H1 (cell line): Measurements from ENCODE around the gene ALG14. TPM values are rescaled to one million over a fixed set of nuclear protein-coding genes. Genes with fewer than 3 reads are reported as not detected.

Experiments
- CTCF ChIA-PET: fragments of 300-600 bp; sonication (Branson Sonifier 250); formaldehyde crosslinking; loops from one replicate; lab custom pipeline; 2021; ENCODE audit not compliant: partially characterized antibody; lab: Charles Lee
- POLR2A ChIA-PET: fragments of 300-600 bp; sonication (Branson Sonifier 250); formaldehyde crosslinking; loops from one replicate; lab custom pipeline; 2021; ENCODE audit warnings: inconsistent platforms; ENCODE audit not compliant: partially characterized antibody; lab: Charles Lee
- DNase-seq, 2 experiments: peaks; one replicate each; pipeline versions ENCODE4 v3.0.0 to v3.0.0-alpha.2; 2010 to 2022; ENCODE audit warnings: low spot score in 2 of 2, low read depth in 1 of 2, mixed read lengths in 1 of 2
- FAIRE-seq: peaks from 2 replicates; lab custom pipeline; 2011; peaks lifted over from hg19 to GRCh38; lab: Jason Lieb, UNC
- H2AFZ ChIP-seq: 2 replicates; pipeline ENCODE4 v1.8.1; 2012; ENCODE audit warnings: low read length, inconsistent platforms
- H2AK5ac ChIP-seq: 2 replicates; pipeline ENCODE4 v1.6.1; 2013; ENCODE audit warnings: low read depth, low read length
- H2BK120ac ChIP-seq: replicated peaks from 2 replicates; pipeline ENCODE3; 2013; ENCODE audit warnings: low read depth, low read length, inconsistent platforms
- H2BK12ac ChIP-seq: 2 replicates; pipeline ENCODE4 v1.6.1; 2013; ENCODE audit warnings: low read depth, low read length
- H2BK15ac ChIP-seq: 2 replicates; pipeline ENCODE4 v1.6.1; 2013; ENCODE audit warnings: low read length
- H2BK20ac ChIP-seq: 2 replicates; pipeline ENCODE4 v1.6.1; 2013; ENCODE audit warnings: low read length
- H2BK5ac ChIP-seq: 2 replicates; pipeline ENCODE4 v1.6.1; 2013; ENCODE audit warnings: low read depth, low read length
- H3K14ac ChIP-seq: 2 replicates; pipeline ENCODE4 v1.6.1; 2013; ENCODE audit warnings: inconsistent platforms; ENCODE audit not compliant: insufficient read length
- H3K18ac ChIP-seq: 2 replicates; pipeline ENCODE4 v1.6.1; 2013; ENCODE audit warnings: low read length; ENCODE audit errors: extremely low read depth
- H3K23ac ChIP-seq: 2 replicates; pipeline ENCODE4 v1.6.1; 2013; ENCODE audit warnings: inconsistent platforms; ENCODE audit not compliant: insufficient read length
- H3K23me2 ChIP-seq: 2 replicates; pipeline ENCODE4 v1.6.1; 2013; ENCODE audit warnings: low read depth, low read length
- H3K27ac ChIP-seq: 2 replicates; pipeline ENCODE4 v1.6.1; 2011; ENCODE audit warnings: low read depth, low read length, inconsistent platforms
- H3K27me3 ChIP-seq, 4 experiments: replicated peaks in 1 of 4; 1 replicate in 1 of 4; 2 replicates in 3 of 4; pipeline versions ENCODE4 v1.6.1 to v1.8.1; 2011 to 2013; ENCODE audit warnings: low read length in 3 of 4, mild to moderate bottlenecking in 3 of 4, inconsistent platforms in 2 of 4, mixed read lengths in 2 of 4, moderate library complexity in 1 of 4; ENCODE audit not compliant: control insufficient read depth in 3 of 4, insufficient read depth in 3 of 4; ENCODE audit errors: extremely low read depth in 1 of 4
- H3K36me3 ChIP-seq, 4 experiments: 2 replicates each; pipeline versions ENCODE4 v1.6.1 to v1.8.1; 2011 to 2013; ENCODE audit warnings: mild to moderate bottlenecking in 4 of 4, low read length in 3 of 4, moderate library complexity in 2 of 4, control low read depth in 1 of 4, inconsistent platforms in 1 of 4; ENCODE audit not compliant: insufficient read depth in 4 of 4, control insufficient read depth in 2 of 4
- H3K4ac ChIP-seq: replicated peaks from 2 replicates; pipeline ENCODE3; 2013; ENCODE audit warnings: low read length, low read depth, mixed read lengths, inconsistent platforms; ENCODE audit not compliant: insufficient read length
- H3K4me1 ChIP-seq, 4 experiments: replicated peaks in 1 of 4; 1 replicate in 1 of 4; 2 replicates in 3 of 4; pipeline versions ENCODE4 v1.6.1 to v1.8.1; 2011 to 2013; ENCODE audit warnings: low read length in 3 of 4, inconsistent platforms in 2 of 4, mixed read lengths in 1 of 4; ENCODE audit not compliant: insufficient read depth in 4 of 4, control insufficient read depth in 3 of 4
- H3K4me2 ChIP-seq, 2 experiments: 2 replicates each; pipeline versions ENCODE4 v1.6.1 to v1.8.1; 2011 to 2013; ENCODE audit warnings: low read depth in 2 of 2, low read length in 2 of 2, control low read depth in 1 of 2, inconsistent platforms in 1 of 2, mild to moderate bottlenecking in 1 of 2; ENCODE audit not compliant: insufficient read depth in 1 of 2
- H3K4me3 ChIP-seq, 4 experiments: fragments of 200-600, 300-600 bp in 1 of 4; sonication (generic), shearing (Covaris generic), sonication (Bioruptor Twin) in 1 of 4; 2 replicates each; pipeline versions ENCODE4 v1.5.1 to v1.8.1; 2011 to 2016; ENCODE audit warnings: low read length in 4 of 4, low read depth in 3 of 4, control low read depth in 2 of 4, inconsistent platforms in 2 of 4, mild to moderate bottlenecking in 2 of 4, mixed read lengths in 1 of 4, moderate library complexity in 1 of 4; ENCODE audit not compliant: insufficient read depth in 2 of 4; ENCODE audit errors: extremely low read depth in 1 of 4
- H3K56ac ChIP-seq: replicated peaks from 2 replicates; pipeline ENCODE3; 2013; ENCODE audit warnings: low read depth, mild to moderate bottlenecking, mixed read lengths, low read length, inconsistent platforms; ENCODE audit not compliant: insufficient read length
- H3K79me1 ChIP-seq: 2 replicates; pipeline ENCODE4 v1.6.1; 2013; ENCODE audit warnings: low read depth, low read length, control low read depth
- H3K79me2 ChIP-seq, 2 experiments: 2 replicates each; pipeline versions ENCODE4 v1.6.1 to v1.8.1; 2012 to 2013; ENCODE audit warnings: low read length in 2 of 2, mild to moderate bottlenecking in 2 of 2, inconsistent platforms in 1 of 2; ENCODE audit not compliant: insufficient read depth in 2 of 2, control insufficient read depth in 1 of 2
- H3K9ac ChIP-seq, 4 experiments: replicated peaks in 1 of 4; 1 replicate in 1 of 4; 2 replicates in 3 of 4; pipeline versions ENCODE4 v1.6.1 to v1.8.1; 2011 to 2013; ENCODE audit warnings: low read depth in 3 of 4, low read length in 3 of 4, control low read depth in 2 of 4, mild to moderate bottlenecking in 2 of 4, moderate library complexity in 2 of 4, inconsistent platforms in 1 of 4; ENCODE audit errors: extremely low read depth in 1 of 4
- H3K9me3 ChIP-seq, 2 experiments: 2 replicates each; pipeline versions ENCODE4 v1.6.1 to v1.8.1; 2012 to 2013; ENCODE audit warnings: mild to moderate bottlenecking in 2 of 2, moderate library complexity in 2 of 2, control low read depth in 1 of 2, inconsistent platforms in 1 of 2, low read depth in 1 of 2, low read length in 1 of 2, mixed read lengths in 1 of 2; ENCODE audit not compliant: insufficient read depth in 2 of 2
- H4K20me1 ChIP-seq, 2 experiments: replicated peaks in 1 of 2; 2 replicates each; pipeline versions ENCODE3 to v1.8.1; 2011 to 2013; ENCODE audit warnings: inconsistent platforms in 2 of 2, low read length in 2 of 2, mild to moderate bottlenecking in 1 of 2; ENCODE audit not compliant: insufficient read depth in 2 of 2, control insufficient read depth in 1 of 2
- H4K5ac ChIP-seq: 2 replicates; pipeline ENCODE4 v1.6.1; 2013; ENCODE audit warnings: low read length, low read depth, mixed read lengths, inconsistent platforms; ENCODE audit not compliant: insufficient read length
- H4K8ac ChIP-seq: 2 replicates; pipeline ENCODE4 v1.8.0; 2013; ENCODE audit warnings: mild to moderate bottlenecking, moderate library complexity, low read length, inconsistent platforms; ENCODE audit not compliant: insufficient read depth; ENCODE audit errors: extremely low read depth
- H4K91ac ChIP-seq: replicated peaks from 2 replicates; pipeline ENCODE3; 2013; ENCODE audit warnings: low read length, mixed read lengths, inconsistent platforms; ENCODE audit not compliant: insufficient read length
- CTCF ChIP-seq, 3 experiments: IDR thresholded peaks; 1 replicate in 2 of 3; 2 replicates in 1 of 3; pipeline versions ENCODE4 v1.5.1 to v1.6.1; 2011; ENCODE audit warnings: low read length in 3 of 3, mild to moderate bottlenecking in 3 of 3, inconsistent platforms in 2 of 3, low read depth in 1 of 3, moderate library complexity in 1 of 3; ENCODE audit not compliant: insufficient read depth in 1 of 3; ENCODE audit errors: control extremely low read depth in 1 of 3
- EZH2 ChIP-seq: fragments of 200-600 bp; sonication (generic); IDR thresholded peaks from 2 replicates; pipeline ENCODE4 v1.7.1; 2012; ENCODE audit warnings: low read depth, mild to moderate bottlenecking, moderate library complexity, low read length, inconsistent platforms; ENCODE audit not compliant: severe bottlenecking
- RAD21 ChIP-seq, 2 experiments: IDR thresholded peaks in 1 of 2; conservative IDR thresholded peaks in 1 of 2; 2 replicates each; pipeline ENCODE4 v1.6.1; 2011; ENCODE audit warnings: low read depth in 2 of 2, low read length in 2 of 2, improper control_type of control experiment in 1 of 2, inconsistent platforms in 1 of 2, mild to moderate bottlenecking in 1 of 2, moderate library complexity in 1 of 2
- WGBS, 2 experiments: shearing (Covaris generic) in 1 of 2; methylation state at CpG; one replicate each; pipeline versions ENCODE4 v1.1.6 to v1.1.7; 2013 to 2015; ENCODE audit warnings: low lambda C conversion rate in 2 of 2, mixed read lengths in 2 of 2, inconsistent platforms in 1 of 2, low coverage in 1 of 2, missing lambda C conversion rate in 1 of 2; ENCODE audit not compliant: insufficient replicate concordance in 2 of 2, insufficient coverage in 1 of 2, insufficient read length in 1 of 2; ENCODE audit errors: extremely low coverage in 1 of 2, missing lambda C conversion rate in 1 of 2; 5-methylcytosine and 5-hydroxymethylcytosine counted together
- polyA plus RNA-seq, 7 experiments: library from polyadenylated mRNA; depleted of rRNA in 3 of 7; stranded (reverse) in 5 of 7; unstranded in 2 of 7; fragments of >200 nt in 5 of 7; fragments of 200-250 nt in 2 of 7; gene quantifications; 1 replicate in 5 of 7; 2 replicates in 1 of 7; 4 replicates in 1 of 7; pipeline versions ENCODE4 v1.2.1 to v1.2.3, GENCODE V29; 2011 to 2013; ENCODE audit warnings: missing spikeins in 2 of 7, mixed read lengths in 2 of 7
- total RNA-seq: library from RNA; stranded (reverse); fragmentation: NEBNext Ultra II Directional; extraction: Animal tissue kit (Norgen Biotek cat#: 25700); gene quantifications from 2 replicates; pipeline ENCODE4 v1.2.1, GENCODE V29; 2021

ALG14 gene
- total and polyA plus RNA-seq, 2 of the 8 experiments (the other 6 are each of a cell fraction or from before 2014, with no cell fraction given), result 0.95 to 1.3 TPM

DNA sequence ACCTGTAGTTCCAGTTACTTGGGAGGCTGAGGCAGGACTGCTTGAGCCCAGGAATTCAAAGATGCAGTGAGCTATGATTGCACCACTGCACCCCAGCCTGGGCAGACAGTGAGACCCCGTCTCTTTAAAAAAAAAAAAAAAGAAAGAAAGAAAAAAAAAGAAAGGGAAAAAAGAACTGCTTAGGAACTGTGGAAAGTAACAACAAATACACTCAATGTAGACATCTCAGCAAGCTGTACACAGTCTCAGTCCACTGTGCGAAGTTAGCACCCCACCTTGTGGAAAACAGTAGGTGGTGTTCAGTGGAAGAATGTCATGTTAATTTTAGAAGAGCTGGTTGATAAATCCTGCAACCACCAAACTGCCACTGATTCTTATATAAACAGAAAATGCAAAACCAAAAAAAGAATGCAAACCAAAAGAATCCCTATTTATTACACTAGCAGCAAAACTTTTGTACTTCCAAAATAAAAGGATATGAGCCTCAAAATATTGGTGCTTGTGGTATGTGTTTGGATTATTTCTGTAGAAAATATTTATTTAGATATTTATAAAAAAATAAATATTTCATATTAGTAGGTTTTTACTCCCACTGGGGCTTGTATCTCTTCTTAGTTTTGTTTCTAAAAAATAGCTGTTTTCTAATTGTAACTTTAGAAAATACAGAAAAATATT is 31.1 kb downstream of the ALG14 start:
- no peaks in the 10 kb centered on the region for H3K79me2 ChIP-seq
- H3K36me3 ChIP-seq, result no peaks in the 10 kb centered on the region
- no peak overlapping the region for H2BK15ac ChIP-seq
- no peaks in the 10 kb centered on the region for H3K9me3 ChIP-seq
- H2AFZ ChIP-seq, result no peak overlapping the region
- H3K14ac ChIP-seq, result no peak overlapping the region
- H3K18ac ChIP-seq, result no peak overlapping the region
- FAIRE-seq (no peak), DNase-seq (no peak)
- no peak overlapping the region for H3K9ac ChIP-seq
- H3K23me2 ChIP-seq, result peaks cover 2% of the 10 kb centered on the region; the same call in 1 of the 2 replicates
- no peak overlapping the region for H3K23ac ChIP-seq
- H4K20me1 ChIP-seq, result no peaks in the 10 kb centered on the region
- no peaks in the 10 kb centered on the region for H3K79me1 ChIP-seq
- no peak overlapping the region for H2AK5ac ChIP-seq
- WGBS, 2 experiments, result 92% methylated on average over 2 of the region's 2 CpGs; no CpG with 5 or more reads in 1 of the 2 experiments
- ChIA-PET POLR2A (no interaction called here), CTCF (interaction anchor here (0.6 to 2.8 kb wide), 20 partner anchors 18 to 259 kb away, joined by 3 to 39 read pairs (median 3); partner anchors contain the start of gene CNN3)
- no peak overlapping the region for H3K4me3 ChIP-seq
- H3K27me3 ChIP-seq, result no peaks in the 10 kb centered on the region
- TF ChIP-seq EZH2, result no peak
- TF ChIP-seq RAD21 (IDR thresholded peaks at IDR 0.05 in 1 of 2, conservative IDR thresholded peaks at IDR 0.05 in 1 of 2; ENCODE audit: low read depth in 2 of 2, low read length in 2 of 2), result peak; percentile 48 to 54
- TF ChIP-seq CTCF (IDR thresholded peaks at IDR 0.05; ENCODE audit: control extremely low read depth in 1 of 3, insufficient read depth in 1 of 3, low read depth in 1 of 3, low read length in 3 of 3), result peak in 1 of 3 experiments; percentile 24; a peak in 1 of 4 replicates
- no peak overlapping the region for H2BK120ac ChIP-seq
- no peak overlapping the region for H2BK5ac ChIP-seq
- no peak overlapping the region for H4K5ac ChIP-seq
- H3K4me1 ChIP-seq, result peaks cover 0 to 3% (median 0%) of the 10 kb centered on the region in 4 experiments; a peak in 1 of 7 replicates
- no peak overlapping the region for H3K27ac ChIP-seq
- H3K56ac ChIP-seq, result no peak overlapping the region
- no peak overlapping the region for H4K8ac ChIP-seq
- no peak overlapping the region for H4K91ac ChIP-seq
- no peak overlapping the region for H3K4me2 ChIP-seq
- no peak overlapping the region for H2BK12ac ChIP-seq
- no peak overlapping the region for H3K4ac ChIP-seq
- no peak overlapping the region for H2BK20ac ChIP-seq
